Right forelimb (tissue), 1 donor: ENCODE results near the gene SLC4A1.

Source experiments
- DNase-seq: peaks from one replicate; pipeline ENCODE4 v3.0.0-alpha.2; 2018

Gene SLC4A1

DNA sequence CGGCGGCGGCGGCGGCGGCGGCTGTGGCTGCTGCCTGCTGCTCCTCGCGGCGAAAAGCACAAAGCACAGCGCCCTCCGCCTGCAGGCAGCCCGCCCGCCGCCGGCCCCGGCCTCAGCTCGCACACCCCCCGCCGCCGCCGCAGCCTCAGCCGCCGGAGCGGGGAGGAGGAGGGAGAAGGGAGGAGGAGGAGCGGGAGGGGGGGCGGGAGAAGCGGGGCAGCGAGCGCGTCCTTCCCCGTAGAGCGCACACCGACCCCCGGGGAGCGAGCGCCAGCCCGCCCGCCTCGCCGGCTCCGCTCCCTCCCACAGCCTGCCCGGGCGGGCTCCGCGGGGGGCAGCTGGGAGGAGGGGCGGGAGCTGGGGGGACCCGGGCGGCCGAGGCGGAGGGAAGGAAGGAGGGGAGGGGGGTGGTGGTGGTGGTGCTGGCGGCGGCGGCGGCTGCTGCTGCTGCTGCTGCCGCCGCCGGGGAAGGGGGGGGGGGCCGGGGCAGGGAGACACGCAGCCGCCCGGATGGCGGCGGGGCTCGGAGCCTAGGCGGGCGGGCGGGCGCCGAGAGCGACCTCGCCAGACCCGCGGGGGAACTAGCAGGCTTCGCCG, 48.2 kb downstream of the SLC4A1 start, which contains the start of gene UBTF:
TSS of gene UBTF (minus strand) at position 60 of the 597 bp plus-strand sequence. CDS start 1,446 bp downstream, outside the sequence.
- peak; percentile 89 for DNase-seq

GRCh38 chr17:44219108-44219615, 48.8 kb downstream of the SLC4A1 start:
- DNase-seq: peak; percentile 83

DNA sequence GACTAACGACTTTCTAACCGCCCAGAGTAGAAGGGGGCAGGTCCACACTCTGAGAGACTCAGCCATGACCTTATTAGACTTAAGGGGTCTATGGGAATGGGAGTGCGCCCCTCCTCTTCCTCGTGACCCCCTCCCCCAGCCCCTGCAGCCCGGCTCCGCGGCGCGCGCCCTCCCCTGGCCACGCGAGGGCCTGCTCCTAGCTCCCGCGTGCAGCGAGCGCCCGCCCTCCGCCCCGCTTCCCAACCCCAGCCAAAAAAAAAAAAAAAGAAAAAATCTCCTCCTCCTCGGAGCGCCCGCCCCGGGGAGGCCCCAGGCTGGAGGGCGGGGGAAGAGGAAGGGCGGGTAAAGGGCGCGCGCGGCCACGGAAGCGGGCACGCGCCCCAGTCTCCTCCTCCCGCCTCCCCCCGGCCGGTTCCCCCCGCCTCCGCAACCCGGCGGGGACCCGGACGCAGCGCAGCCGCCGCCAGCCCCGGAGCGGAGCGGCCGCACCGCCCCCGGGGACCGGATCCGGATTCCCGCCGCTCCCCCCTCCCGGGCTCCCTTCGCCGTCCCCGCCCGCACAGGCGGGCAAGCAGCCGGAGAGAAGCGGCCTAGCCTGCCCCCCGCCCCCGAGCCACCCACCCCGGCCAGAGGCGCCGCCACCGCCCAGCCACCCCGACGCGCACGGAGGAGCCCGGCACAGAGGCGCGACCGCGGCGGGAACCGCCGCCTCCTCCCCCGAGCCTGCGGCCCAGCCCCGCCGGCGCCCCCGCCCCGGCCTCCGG, 49.4 kb downstream of the SLC4A1 start:
- peak; percentile 93 for DNase-seq

GRCh38 chr17:44217738-44218343, 50.1 kb downstream of the SLC4A1 start:
- DNase-seq: no peak

DNA sequence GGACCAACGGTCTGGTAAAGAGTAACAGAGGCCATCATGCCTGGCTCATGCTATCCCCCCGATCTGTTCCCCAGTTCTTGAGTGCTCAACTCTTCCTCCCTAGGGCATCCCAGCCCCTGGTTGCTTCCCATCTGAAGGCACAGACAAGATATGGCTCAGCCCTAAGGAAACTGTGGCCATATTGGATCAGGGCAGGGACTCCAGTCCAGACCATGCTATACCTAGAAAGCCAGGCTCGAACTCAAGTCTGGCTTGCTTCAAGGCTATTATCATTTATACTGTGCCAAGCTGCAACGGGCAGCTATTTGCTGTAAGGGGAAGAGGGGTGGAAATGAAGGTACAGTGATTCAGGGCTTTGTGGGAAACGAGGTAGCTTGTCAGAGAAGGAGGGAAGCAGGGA, 51.2 kb downstream of the SLC4A1 start:
- no peak for DNase-seq

DNA sequence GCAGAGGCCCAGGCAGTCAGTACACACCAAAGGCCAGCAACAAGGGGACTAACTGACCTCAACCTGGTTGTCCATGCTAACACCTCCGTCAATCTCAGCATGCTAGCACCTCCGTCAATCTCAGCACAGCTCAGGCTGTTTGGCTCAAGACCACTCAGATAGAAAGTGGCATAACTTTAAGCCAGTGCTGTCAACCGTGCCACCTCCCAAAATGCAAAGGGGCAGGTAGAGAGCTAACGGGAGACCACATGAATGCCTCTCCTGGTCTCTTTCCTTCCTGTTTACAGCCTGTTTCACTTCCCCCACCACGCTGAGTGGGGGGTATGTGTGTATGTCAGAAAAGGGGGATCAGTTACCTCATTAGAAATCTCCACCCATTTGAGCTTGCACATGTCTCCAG, 51.8 kb downstream of the SLC4A1 start:
- no peak for DNase-seq

- no peak for DNase-seq
Observed at GRCh38 chr17:44214896-44215295, 53.0 kb downstream of the SLC4A1 start.

- no peak for DNase-seq
Observed at GRCh38 chr17:44214230-44214494, 53.8 kb downstream of the SLC4A1 start.

DNA sequence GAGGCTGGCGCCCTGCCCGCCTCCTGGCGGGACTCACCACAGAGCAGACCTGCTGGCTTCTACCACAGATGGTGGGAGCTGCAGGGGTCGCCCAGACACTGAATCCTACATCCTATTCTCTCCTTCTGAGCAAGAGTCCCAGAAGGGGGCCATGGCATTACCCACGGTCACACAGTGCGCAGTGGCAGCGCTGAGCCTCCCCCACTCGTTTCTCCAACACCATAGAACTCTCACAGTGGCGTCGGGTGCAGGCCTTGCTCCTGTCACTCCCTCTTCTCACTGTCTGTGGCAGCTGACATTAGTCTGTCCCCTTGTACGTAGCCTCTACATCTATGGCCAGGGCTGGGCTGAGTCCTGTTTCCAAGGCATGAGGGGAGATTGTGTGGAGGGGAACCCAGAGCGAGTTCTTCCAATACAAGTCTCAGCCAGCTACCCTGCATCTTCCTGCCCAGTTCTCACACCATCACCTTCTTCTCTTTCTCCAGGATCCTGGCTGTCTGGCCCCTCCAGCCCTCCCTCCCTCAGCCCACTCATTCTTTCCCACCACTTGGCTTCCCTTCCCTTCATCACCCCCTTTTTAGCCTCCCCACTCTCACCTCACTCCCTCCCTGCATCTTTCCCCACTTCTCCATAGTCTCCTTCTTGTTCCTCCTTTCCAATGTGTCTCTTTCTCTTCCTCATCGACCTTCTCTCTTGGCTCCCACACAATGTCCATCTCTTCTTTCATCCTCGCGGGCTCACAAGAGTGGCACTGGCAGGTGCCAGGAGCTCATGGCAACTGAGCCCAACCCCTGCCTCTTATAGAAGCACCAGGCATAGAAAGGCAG, 54.3 kb downstream of the SLC4A1 start:
- DNase-seq: no peak

- DNase-seq: no peak
Observed at GRCh38 chr17:44212507-44213402, 55.2 kb downstream of the SLC4A1 start.

DNA sequence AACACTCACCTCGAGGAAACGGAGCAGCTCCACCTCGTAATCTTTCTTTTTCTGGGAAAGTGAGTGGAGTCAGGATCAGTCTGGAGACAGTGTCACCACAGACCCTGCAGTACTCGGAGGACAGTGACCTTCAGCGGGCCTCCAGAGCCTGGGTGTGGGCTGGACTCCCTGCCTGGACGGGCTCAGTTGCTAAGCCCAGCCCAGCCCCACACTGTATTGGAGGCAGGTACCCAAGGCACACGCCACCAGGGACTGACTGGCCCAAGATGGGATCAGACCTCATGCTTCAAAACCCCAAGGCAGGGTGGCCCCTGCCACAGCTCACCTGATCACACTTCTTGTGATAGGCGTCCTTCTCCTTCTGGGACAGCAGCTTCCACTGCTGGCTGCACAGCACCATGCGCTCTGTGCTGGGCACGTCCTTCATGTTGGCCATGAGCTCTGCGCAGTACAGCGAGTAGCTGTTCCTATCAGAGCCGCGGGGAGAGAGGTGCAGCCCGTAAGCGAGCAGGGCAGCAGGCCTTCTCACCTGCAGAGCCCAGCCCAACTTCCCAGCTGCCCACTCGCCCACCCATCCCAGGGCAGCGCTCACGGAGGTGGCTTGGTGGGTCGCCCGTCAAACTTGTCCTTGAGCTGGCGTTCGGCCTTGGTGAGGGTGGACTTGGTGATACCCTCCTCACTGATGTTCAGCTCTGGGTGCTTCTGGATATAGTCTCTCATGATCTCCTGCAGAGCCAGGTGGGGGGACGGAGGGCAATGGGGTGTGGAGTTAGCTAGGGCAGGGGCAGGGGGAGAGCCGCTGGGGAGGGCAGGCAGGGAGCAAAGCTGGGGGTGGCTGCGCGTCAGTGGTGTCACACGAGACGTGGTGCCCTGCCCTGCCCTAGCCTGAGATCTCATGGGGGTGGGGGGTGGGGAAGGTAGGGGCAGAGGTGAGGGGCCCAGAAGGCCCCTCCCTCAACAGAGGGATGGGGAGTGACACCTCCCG, 56.4 kb downstream of the SLC4A1 start:
- no peak for DNase-seq

DNA sequence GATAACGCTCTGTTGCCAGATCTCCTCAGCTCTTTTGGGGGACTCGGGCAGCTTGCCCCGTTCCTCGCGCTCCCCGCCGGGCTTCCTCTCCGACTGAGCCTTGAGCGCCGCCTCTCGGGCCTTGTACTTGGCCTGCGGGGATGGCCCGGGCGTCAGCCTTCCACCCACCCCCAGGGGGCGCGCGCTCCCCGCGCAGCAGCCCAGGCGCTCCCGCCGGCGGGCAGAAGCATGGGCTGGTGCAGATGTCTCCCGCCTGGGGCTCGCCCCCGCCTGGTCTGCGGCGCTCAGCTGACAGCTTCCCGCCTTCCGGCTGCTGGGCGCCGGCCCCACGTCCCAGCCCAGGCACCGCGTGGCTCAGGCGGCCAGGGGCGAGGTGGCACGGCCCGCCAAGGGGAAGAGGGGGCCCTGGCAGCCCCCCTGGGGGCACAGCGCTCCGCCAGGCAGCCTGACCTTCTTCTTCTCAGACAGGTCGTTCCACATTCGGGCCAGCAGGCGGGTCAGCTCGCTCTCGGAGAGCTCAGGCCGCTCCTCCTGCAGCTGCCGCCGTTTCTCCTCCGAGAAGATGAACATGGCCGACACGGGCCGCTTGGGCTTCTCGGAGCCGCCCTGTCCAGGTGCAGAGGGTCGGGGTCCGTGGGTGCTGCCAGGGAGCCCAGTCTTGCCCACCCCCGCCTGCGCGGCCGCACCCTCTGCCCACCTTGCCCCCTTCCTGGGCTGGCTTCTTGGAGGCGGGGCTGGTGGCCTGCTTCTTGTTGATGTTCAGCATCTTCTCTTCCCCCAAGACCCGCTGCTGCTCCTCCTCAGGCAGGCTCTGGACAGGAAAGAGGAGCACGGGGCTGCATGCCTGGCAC, 57.4 kb downstream of the SLC4A1 start:
- peak; percentile 91 for DNase-seq

DNA sequence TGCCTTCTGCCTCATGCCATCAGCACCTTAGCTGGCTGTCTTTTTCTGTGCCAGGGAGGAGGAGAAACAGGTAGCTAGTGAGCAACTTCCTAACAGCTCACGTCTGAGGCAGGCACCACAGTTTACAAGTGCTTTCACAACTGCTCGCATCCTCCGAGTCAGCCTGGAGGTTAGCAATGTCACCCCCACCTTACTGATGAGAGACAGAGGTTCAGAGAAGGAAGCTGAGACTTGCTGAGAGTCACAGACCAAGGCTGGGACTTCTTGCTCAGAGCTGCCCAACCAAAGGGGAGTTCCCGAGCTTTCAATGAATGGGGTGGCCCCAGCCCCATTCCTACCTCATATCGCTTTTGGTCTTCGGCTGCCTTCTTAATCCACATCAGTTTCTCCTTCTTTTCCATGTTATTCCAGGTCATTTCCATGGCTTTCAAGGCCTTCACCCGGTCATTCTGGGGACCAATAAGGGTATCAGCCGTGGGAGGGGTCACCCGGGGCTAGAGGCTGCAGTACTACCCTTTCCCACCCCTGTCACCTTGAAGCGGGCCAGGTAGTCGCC, 58.1 kb downstream of the SLC4A1 start:
- DNase-seq: no peak

- no peak for DNase-seq
Observed at GRCh38 chr17:44207743-44208142, 60.2 kb downstream of the SLC4A1 start.

GRCh38 chr17:44207319-44207718, 60.6 kb downstream of the SLC4A1 start:
- DNase-seq: no peak

- DNase-seq: no peak
Observed at GRCh38 chr17:44206825-44207155, 61.1 kb downstream of the SLC4A1 start.

- no peak for DNase-seq
Observed at GRCh38 chr17:44205962-44206824, 61.7 kb downstream of the SLC4A1 start.

DNA sequence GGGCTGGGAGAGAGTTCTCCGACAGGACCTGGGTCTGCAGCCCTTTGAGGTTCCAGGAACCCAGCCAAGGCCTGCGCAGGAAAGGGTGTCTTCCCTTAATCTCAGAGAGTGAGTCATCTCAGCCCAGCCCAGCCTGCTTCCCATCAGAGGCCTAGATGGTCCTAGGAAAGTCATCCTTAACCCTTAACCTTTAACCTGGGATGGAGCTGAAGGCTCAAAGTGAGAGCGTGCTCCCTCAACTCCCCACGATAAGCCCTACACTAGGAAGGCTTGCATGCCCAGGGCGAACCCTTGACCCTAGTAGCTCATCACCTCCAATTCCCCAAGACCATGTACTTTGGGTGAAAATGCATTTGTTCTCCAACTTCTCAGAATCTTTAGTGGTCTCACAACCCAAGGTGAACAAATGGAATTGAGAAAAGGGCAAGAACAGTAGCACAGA, 63.5 kb downstream of the SLC4A1 start:
- no peak for DNase-seq
